NCI-H2196 treated with DMSO at 0.1 percent for 48 hours (cell line): Measurements from ENCODE around the gene ERN1.

Experiments used
- DNase-seq: peaks from one replicate; lab custom pipeline; 2025; ENCODE audit not compliant: unreplicated experiment; lab: John Stamatoyannopoulos, UW

Gene ERN1

DNA sequence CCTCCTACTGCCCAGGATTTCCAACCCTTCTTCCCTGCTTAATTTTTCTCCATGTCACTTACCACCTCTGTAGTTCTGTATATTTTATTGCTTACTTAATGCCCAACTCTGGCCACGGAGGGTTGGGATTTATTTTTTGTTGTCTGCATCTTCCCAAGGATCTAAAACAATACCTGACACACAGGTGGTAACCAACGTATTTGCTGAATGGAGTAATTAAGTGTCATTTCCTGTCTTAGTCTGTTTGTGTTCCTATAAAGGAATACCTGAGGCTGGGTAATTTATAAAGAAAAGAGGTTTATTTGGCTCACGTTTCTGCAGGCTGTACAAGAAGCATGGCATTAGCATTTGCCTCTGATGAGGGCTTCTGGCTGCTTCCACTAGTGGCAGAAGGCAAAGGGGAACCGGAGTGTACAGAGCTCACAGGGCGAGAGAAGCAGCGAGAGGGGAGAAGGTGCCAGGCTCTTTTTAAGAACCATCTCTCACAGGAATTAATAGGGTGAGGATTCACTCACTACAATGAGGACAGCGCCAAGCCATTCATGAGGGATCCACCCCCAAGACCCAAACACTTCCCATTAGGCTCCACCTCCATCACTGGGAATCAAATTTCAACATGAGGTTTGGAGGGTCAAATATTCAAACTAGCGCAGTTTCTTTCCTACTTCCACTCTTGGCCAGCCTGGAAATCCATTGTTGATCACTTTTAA lies 44.8 kb downstream of the ERN1 start:
- DNase-seq: no peak

DNA sequence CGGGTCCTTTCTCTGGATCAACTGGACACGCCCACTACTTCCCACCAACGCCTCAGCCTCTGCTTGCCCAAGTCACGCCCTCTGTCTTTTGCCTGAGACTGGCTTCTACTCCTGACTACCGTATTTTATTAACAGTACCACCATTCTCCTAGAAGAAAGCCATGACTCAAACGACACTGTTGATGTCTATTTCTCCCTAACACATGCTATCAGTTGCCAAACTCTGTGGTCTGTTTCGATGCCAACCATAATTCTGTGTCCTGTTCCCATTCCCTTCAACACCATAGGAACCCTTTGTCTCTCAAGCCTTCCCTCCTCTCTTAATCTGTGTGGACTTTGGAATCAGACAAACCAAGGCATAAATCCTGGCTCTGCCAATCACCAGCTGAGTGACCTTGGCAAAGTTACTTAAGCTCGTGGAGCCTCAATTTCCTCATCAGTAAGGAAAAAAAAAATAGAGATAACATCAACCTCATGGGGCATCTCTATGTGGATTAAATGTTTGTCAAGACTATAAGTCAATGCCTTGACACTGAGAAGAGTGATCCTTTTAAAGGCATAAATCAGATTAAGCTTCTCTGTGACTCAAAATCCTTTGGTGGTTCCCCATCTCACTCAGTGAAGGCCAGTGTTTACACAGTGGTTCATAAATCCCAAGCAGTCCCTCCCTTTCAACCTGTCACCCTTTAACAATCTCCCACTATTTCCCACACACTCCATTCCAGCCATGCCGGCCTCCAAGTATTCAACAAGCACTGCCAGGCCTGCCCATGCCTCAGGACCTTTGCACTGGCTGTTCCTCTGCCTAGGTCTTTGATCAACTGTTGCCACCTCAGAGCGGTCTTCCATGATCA lies 45.6 kb downstream of the ERN1 start:
- no peak for DNase-seq

DNA sequence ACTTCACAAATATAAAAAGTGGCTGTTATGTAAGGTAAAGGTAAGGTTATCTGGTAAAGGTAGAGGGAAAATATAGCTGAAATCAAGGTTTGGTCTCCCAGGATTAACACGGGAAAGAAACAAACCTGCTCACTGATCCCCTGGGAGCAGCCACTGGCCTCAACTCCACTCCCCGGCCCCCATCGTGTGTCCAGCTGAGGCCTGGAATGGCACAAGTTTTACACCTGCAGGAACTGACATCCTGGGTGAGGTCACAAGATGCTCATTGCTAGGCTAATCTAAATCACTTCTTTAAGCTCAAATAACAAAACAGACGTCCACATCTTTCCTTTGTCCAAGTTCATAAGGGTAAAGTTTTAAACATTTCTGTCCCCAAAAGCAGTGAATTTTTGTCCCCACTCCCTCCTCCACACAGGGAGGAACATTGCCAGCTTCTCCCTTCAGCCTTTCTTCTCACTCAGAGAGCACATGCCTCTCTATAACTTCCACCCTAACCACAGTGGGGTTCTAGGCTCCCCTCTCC lies 46.3 kb downstream of the ERN1 start:
- no peak for DNase-seq

DNA sequence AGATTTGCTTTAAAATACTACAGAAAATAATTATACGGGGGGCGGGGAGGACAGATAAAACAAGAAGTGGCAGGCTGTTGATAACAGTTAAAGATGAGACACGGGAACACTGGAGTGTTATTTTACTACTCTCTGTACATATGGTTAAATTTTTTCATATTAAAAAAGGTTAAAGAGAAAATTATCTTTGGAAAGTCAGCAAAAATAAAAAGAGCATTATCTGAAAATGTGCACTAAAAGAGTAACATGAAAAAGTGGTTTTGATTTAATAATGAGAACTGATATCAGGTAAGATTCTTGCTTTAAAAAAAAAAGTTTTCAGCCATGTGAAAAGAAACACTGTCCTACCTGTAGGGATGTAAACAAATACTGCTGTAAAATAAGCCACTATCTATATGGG lies 46.9 kb downstream of the ERN1 start:
- DNase-seq: no peak

DNA sequence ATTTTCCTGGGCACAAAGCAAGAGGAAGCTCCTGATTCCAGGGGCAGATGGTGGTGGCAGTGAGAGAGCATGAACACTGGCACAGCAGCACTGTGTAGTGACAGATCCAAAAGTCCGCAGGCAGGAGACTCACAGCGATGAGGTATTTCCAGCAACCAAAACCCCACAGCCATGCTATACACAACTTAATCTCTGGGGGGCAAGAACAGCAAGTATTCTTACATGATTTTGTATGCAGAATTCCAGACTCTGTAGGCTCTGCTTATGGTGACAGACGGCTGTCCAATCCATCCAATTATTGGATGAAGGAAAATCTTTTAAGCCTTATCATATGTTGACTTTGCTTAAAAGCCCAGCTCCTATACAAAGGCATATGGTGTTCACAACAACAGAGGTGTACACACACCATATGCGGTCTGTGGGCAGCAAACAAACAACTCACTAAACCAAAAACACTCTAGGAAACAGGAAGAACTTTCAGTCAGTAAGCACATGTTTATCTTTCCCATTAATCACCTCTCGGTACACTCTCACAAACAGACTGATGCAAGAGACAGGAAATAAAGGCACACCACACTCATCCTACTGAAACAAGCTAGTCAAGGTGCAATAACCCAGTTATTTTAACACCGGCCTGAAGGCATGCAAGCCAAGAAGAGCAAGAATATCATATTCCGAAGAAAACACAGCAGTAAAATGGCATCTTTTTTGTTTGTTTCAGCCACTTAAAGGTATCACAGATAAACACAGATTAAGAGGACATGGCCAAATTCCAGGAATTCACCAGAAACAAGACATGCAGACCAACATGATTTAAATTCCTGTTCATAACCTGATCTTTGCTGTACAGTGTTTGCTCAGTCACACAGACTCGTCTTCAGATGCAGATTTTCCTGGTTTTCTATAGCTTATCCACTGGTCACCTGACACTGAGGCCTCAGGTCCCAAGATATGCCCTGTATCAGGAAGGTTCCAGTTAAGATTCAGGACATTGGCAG lies 47.8 kb downstream of the ERN1 start:
- peak; percentile 51 for DNase-seq

DNA sequence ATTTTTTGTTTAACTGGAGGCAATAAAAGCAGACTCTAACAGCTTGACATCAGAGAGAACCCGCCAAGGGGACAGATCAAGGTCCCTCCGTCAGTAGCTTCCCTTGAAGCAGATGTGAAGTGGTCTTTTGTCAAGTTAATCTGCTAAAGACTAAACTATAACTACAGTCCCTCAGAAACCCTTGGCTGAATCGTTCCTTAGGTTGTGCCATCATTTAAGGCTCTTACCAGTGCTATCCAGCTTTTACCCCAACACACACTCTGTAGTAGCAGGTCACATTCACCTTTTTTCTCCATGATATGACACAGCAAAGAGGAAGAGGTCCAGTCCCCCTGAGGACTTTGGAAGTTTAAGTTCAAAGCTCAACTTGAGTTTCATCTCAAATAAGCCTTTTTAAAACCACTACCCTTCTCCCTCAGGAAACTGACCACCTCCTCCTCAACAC lies 49.7 kb downstream of the ERN1 start:
- DNase-seq: no peak

DNA sequence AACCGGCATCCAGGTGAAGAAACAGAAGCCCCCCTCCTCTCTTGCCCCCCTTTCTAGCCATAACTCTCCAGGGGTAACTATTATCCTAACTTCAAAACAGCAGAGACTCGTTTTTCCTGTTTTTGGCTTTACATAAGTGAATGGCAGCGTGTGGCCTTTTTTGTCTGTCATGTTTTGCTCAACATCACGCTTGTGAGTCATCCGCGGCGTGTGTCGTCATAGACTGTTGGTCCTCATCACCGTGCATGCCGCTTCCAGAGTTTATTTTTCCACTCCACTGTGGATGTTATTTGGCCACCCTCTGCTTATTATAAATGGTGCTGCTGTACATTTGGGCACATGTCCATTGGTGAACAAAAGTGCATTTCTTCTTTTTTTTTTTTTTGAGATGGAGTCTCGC lies 52.6 kb downstream of the ERN1 start:
- no peak for DNase-seq

DNA sequence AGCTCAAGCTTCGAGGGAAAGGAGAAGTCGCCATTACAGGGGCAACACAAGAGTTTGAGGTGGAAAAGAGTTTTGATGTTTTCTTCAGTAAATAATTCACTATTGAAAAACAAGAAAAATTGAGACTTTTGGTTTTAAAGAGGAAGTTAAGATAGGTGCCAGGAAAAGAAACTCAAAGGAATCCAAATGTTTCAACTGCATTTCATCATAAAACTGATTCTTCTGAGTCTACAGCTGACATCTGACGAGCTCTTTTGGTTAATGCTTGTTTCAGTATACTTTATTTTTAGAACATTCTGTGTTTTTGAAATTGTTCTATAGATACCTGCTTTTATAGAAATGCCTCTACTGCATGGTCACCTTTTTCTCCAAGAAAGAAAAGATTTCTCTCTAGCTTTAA lies 54.0 kb downstream of the ERN1 start:
- DNase-seq: no peak

DNA sequence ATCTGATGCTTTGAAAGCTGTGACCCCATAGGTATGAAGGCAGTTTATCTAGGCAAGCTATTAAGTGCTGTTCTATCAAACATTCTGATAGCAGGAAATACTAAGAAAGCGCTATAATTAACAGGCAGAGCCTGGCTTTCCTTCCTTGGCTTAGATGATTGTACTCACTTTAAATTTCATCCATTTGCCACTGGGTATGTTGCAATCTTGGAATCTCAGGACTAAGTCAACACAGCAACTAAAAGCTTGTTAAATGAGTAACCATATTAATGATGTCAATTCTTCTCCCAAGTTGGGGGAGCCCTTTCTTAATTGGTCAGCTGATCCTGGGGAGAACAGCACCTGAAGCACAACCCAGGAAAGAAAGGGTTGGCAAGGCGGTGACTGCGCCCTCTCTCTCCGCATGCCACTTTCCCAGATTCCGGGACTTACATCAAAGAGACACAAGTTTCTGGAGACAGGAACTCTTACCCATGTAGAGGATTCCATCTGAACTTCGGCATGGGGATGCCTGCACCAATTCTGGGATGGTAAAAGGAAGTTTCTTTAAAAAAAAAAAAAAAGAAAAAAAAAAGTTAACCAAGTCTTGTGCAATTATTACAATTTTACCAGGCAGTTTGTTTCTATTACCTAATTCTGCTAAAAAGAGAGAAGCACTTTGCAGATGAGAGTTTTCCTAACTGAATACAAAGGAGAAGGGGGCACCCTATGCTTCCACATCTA lies 55.1 kb downstream of the ERN1 start:
- DNase-seq: no peak

DNA sequence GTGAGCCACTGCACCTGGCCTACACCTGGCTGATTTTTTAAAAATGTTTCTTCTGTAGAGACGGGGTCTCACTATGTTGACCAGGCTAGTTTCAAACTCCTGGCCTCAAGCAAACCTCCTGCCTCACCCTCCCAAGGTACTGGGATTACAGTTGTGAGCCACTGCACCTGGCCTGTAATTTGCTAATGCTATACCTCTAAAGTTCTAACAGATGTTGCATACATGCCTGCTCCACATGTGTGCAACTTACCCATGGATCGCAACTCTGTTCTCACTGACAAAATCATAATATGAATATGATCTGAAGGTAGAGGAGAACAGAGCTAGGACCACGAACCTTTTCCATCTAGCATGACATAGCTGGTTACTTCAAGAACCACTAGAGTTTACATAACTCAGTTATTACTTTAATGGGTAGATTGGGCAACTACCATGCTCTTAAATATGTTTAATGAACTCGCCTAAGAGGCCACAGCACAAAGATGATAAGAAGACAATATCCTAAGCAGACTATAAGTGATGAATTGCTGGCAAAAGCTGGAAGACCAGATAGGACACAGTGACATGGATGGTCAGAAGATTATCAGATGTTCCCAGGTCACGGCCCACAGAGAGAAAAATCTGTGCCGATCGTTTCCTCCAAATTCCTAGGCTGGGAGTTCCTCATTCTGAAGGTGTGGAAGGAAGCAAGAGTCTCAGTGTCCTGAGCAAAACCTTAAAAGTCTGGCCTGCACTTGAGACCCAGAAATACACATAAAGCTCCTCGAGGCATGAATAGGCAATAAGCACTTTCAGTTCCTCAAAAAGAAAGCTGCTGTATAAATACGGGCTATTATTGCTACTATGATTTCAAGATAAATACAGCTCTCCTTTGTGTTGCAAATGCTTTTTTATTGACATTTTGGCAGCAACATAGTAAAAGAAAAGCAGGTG lies 55.9 kb downstream of the ERN1 start:
- DNase-seq: peak; percentile 37

DNA sequence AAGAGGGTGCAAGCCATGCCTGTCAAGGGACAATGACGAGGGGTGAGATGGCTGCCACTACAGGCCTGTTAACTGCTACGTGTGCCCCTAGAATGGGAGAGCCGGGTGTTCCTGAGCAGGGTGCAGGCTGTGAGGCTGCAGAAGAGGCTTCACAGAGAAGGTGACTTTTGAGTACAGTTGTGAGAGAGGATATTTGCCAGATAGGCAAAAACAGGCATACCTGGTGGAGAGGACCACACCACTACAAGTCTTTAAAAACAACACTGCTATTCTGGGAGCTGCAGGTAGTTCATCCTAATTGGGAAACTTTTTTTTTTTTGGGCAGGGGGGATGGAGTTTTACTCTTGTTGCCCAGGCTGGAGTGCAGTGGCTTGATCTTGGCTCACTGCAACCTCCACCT lies 58.8 kb downstream of the ERN1 start:
- DNase-seq: no peak

DNA sequence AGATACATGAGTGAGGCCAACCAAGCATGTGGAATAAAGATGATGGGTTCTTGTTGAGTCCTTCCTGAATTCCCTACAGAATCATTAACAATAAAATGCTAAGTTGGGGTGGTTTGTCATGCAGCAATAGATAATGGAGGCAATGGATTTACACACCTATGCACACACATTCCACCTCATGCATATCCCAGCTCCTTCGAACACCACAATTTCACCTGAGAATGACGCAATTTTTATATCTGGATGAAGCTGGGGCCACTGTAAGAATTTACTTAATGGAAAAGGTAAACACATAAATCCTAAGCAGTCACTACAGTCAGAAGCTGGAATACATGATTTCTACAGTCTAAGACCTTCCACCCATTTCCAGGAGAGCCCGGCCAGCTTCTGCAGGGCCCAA lies 59.7 kb downstream of the ERN1 start:
- DNase-seq: no peak

DNA sequence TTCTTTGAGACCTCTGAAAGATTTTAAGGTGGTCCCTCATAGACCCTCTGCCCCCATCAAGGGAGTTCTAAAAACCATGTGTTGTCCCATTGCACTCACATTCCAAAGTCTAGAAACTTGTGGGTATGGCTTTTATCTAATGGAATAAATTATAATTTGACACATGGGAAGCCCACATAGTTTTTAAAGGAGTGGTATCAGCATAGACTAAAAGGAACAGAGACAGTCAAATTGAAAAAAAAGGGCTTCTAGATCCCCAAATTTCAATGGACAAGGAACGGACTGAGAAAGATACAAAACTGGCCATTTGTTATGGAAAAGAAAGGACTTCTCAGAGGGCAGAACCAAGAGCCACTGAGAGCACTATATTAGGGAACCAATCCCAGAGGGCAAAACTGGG lies 60.8 kb downstream of the ERN1 start:
- no peak for DNase-seq

DNA sequence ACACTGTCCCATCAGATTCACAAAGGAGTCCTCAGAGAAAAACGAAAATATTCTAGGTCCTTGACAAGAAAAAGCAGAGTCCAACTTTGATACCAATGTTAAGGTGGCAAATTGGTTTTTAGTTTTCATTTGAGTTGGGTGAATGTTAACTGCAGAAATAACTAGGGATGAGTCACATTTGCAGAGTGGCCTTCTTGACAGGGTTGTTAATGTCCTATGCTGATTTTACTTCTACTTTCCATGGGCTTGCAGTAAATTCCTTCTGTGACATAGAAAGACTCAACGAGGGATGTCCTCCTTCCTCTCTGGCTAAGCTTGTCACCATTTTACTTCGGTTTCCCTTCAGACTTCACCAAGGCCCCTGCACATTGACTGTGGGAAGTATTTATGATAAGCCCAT lies 62.3 kb downstream of the ERN1 start:
- no peak for DNase-seq

DNA sequence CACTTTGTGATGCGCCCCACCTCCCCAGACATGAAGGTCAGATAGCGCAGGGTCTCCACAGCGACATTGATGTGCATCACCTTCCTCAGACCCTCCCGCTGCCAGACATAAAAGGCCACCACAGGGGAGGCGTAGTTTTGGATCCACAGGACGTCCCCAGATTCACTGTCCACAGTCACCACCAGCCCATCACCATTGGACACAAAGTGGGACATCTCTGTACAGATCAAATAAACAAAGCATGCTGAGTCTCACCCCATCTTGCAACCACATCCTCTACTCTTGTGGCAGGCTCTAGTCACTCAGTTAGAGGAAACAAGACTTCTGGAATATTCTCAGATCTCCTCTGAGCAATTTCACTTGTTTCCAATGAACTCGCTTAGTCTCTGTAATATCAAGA lies 63.2 kb downstream of the ERN1 start:
- DNase-seq: no peak

DNA sequence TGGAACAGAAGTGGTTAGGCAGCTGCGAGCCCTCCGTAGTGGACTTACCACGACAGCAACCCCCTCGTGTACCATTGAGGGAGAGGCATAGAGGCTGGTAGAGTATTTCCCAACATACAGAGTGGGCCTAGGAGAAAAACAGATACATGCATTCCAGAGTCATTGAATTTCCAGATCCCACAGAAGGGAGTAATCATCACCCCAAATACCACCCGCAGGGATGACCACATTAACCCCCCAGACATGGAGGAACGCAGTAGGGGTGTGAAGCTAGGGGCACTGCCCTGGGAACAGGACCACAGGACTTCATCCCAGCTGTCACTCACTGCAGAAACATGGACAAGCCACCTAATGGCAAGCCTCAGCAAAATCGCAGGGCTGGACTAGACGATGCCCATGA lies 64.8 kb downstream of the ERN1 start:
- no peak for DNase-seq

DNA sequence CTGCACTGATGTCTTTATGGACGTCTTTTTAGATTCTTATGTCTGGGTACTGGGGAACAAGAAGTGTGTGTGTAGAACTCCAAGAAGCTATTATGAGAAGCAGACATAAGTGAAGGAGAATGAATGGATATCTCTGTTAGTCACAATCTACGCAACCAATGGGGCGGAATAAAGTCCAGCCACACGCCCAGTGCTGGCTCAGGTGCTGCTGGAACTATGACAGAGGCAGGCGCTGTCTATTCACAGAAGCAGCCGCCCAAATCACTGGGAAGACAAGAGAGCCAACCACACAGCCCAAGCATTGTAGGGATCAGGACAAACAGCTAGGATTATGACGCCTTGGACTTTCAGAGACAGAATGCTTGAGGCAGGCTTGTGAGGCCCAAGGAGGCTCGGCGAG lies 65.6 kb downstream of the ERN1 start:
- no peak for DNase-seq

DNA sequence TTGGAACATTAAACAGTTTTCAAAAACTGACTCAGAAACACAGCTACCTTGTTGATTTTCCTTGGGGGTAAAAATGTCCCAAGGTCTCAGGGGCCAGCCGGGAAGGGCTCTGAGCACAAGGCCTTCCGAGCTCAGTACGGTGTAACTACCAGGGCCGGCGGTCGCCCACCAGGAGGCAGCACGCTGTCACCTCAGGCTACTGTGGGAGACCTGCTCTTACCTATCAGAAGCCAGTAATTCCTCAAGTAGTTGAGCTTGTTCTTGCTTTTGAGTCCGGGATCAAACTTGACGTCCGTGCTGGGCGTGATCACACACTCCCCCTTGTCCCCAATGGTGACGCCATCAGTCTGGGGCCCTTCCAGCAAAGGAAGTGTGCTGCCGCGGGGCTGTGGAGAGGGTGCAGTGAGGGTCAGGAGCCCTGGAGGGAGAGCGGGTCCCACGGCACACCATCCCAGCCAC lies 66.1 kb downstream of the ERN1 start:
- no peak for DNase-seq

DNA sequence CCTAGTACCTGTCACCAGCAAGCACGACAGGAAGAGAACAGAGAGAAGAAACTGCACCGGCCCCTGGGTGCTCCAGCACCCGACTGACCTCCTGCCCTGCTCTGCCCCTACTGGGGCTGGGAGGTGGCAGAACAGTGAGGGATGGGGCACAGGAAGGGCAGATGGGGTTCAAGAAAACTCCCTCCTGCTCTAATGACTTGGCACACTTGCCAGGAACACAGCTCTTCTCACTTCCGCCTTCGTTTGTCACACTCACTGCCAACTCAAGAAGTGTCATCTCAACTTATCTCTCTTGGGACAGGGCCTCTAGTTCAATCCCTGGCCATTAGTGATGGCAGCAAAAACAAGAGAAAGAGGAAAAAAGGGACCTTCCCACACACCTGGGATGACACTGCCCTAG lies 66.9 kb downstream of the ERN1 start:
- DNase-seq: no peak
